A549 (cell line): ENCODE data around the gene SOX15.

Experiments used
- BHLHE40 ChIP-seq: IDR thresholded peaks from 2 replicates; pipeline ENCODE4 v1.6.1; 2012; ENCODE audit warnings: low read depth, low read length, inconsistent platforms
- CHD2 ChIP-seq: fragments of 150-350 bp; IDR thresholded peaks from 2 replicates; pipeline ENCODE4 v1.6.1; 2014; ENCODE audit warnings: low read length; ENCODE audit not compliant: partially characterized antibody
- CTCF ChIP-seq: fragments of >200 bp; sonication (Bioruptor Twin); formaldehyde crosslinking; IDR thresholded peaks from 3 replicates; pipeline ENCODE4 v1.5.1; 2016
- HOXB5 ChIP-seq: fragments of 250-450 bp; sonication (Bioruptor Pico); IDR thresholded peaks from 2 replicates; pipeline ENCODE4 v1.5.0; 2020; ENCODE audit warnings: mild to moderate bottlenecking, moderate library complexity
- JUNB ChIP-seq: fragments of >200 bp; sonication (Bioruptor Twin); formaldehyde crosslinking; IDR thresholded peaks from 2 replicates; pipeline ENCODE4 v1.6.1; 2016
- PHF8 ChIP-seq: fragments of 200-600 bp; sonication (generic); IDR thresholded peaks from 2 replicates; pipeline ENCODE4 v1.6.1; 2016; ENCODE audit warnings: low read depth, mild to moderate bottlenecking, antibody characterized with exemption, moderate library complexity, borderline replicate concordance

- TF ChIP-seq CTCF (no peak), JUNB (no peak), BHLHE40 (no peak), PHF8 (no peak), CHD2 (no peak), HOXB5 (CRISPR knock-in tag) (no peak)
Observed at GRCh38 chr17:7618608-7619007, 28.7 kb upstream of the SOX15 start.
